SK-N-SH (cell line): ENCODE measurements around the gene FCER2. TPM values are rescaled to one million over a fixed set of nuclear protein-coding genes. Genes with fewer than 3 reads are reported as not detected.

Experiments used
- CTCF ChIA-PET: fragments of 300-600, 350-600 bp; formaldehyde crosslinking; extraction: SDS; loops from one replicate; lab custom pipeline; 2021; lab: Yijun Ruan, JAX
- POLR2A ChIA-PET: fragments of 350-600 bp; sonication (Branson Sonifier 250); formaldehyde crosslinking; extraction: SDS; loops from one replicate; lab custom pipeline; 2020; ENCODE audit warnings: antibody characterized with exemption, inconsistent platforms; lab: Yijun Ruan, JAX
- DNase-seq: peaks from one replicate; pipeline ENCODE4 v3.0.0; 2012
- H2AFZ ChIP-seq: fragments of 200-600 bp; sonication (generic); 2 replicates; pipeline ENCODE4 v1.8.1; 2016; ENCODE audit warnings: antibody characterized with exemption, mild to moderate bottlenecking, low read depth
- H3F3A ChIP-seq: fragments of 200-600 bp; sonication (generic); replicated peaks from 2 replicates; pipeline ENCODE3; 2016; ENCODE audit warnings: antibody characterized with exemption, mild to moderate bottlenecking; ENCODE audit not compliant: insufficient read depth
- H3K27ac ChIP-seq, 2 experiments: fragments of 200-500 bp in 1 of 2; fragments of 200-600 bp in 1 of 2; sonication (Bioruptor generic) in 1 of 2; sonication (generic), shearing (Covaris generic) in 1 of 2; 2 replicates each; pipeline versions ENCODE4 v1.5.1 to v1.6.1; 2014 to 2016; ENCODE audit warnings: low read depth in 2 of 2, inconsistent platforms in 1 of 2, low read length in 1 of 2, mild to moderate bottlenecking in 1 of 2, mixed read lengths in 1 of 2
- H3K27me3 ChIP-seq: fragments of 200-600 bp; sonication (generic), shearing (Covaris generic); 2 replicates; pipeline ENCODE4 v1.6.1; 2016; ENCODE audit warnings: mixed run types; ENCODE audit not compliant: insufficient read depth
- H3K36me3 ChIP-seq, 2 experiments: fragments of 200-500 bp in 1 of 2; fragments of 200-600 bp in 1 of 2; sonication (Bioruptor generic) in 1 of 2; sonication (generic) in 1 of 2; replicated peaks in 1 of 2; 2 replicates each; pipeline versions ENCODE3 to v1.5.1; 2014 to 2016; ENCODE audit warnings: low read length in 1 of 2, mild to moderate bottlenecking in 1 of 2; ENCODE audit not compliant: insufficient read depth in 2 of 2, control insufficient read depth in 1 of 2
- H3K4me1 ChIP-seq, 2 experiments: fragments of 200-500 bp in 1 of 2; fragments of 200-600 bp in 1 of 2; sonication (Bioruptor generic) in 1 of 2; sonication (generic), shearing (Covaris generic) in 1 of 2; 2 replicates each; pipeline versions ENCODE4 v1.5.1 to v1.6.1; 2014 to 2016; ENCODE audit warnings: low read depth in 1 of 2, low read length in 1 of 2, mixed run types in 1 of 2; ENCODE audit not compliant: insufficient read depth in 2 of 2, control insufficient read depth in 1 of 2
- H3K4me2 ChIP-seq: fragments of 200-600 bp; sonication (generic), shearing (Covaris generic); 2 replicates; pipeline ENCODE4 v1.6.1; 2017; ENCODE audit warnings: mixed run types
- H3K4me3 ChIP-seq, 2 experiments: fragments of 200-500 bp in 1 of 2; fragments of 200-600 bp in 1 of 2; sonication (Bioruptor generic) in 1 of 2; sonication (generic), shearing (Covaris generic) in 1 of 2; 2 replicates each; pipeline versions ENCODE4 v1.5.1 to v1.8.1; 2014 to 2016; ENCODE audit warnings: low read depth in 2 of 2, inconsistent platforms in 1 of 2, low read length in 1 of 2, mild to moderate bottlenecking in 1 of 2, mixed read lengths in 1 of 2, moderate library complexity in 1 of 2
- H3K79me2 ChIP-seq: fragments of 200-600 bp; sonication (generic); 2 replicates; pipeline ENCODE4 v1.8.1; 2017; ENCODE audit warnings: mild to moderate bottlenecking; ENCODE audit not compliant: insufficient read depth
- H3K9ac ChIP-seq: fragments of 200-600 bp; sonication (generic); 2 replicates; pipeline ENCODE4 v1.6.1; 2017; ENCODE audit warnings: mixed run types
- H3K9me2 ChIP-seq: fragments of 200-600 bp; sonication (generic); 2 replicates; pipeline ENCODE4 v1.6.1; 2017; ENCODE audit warnings: mixed run types
- H3K9me3 ChIP-seq: fragments of 200-600 bp; sonication (generic); 2 replicates; pipeline ENCODE4 v1.6.1; 2017; ENCODE audit warnings: mixed run types, mild to moderate bottlenecking, moderate library complexity
- H4K20me1 ChIP-seq: fragments of 200-600 bp; sonication (generic); 2 replicates; pipeline ENCODE4 v1.6.1; 2017; ENCODE audit warnings: mild to moderate bottlenecking, mixed run types; ENCODE audit not compliant: insufficient read depth
- ELF1 ChIP-seq: IDR thresholded peaks from 2 replicates; pipeline ENCODE4 v1.4.0; 2012
- FOSL2 ChIP-seq: IDR thresholded peaks from 2 replicates; pipeline ENCODE4 v1.4.0; 2012; ENCODE audit warnings: low read depth, mild to moderate bottlenecking, moderate library complexity, borderline replicate concordance
- FOXM1 ChIP-seq: IDR thresholded peaks from 2 replicates; pipeline ENCODE4 v1.4.0; 2012; ENCODE audit warnings: low read depth, mild to moderate bottlenecking
- GABPA ChIP-seq: IDR thresholded peaks from 2 replicates; pipeline ENCODE4 v1.4.0; 2012; ENCODE audit warnings: low read depth, mild to moderate bottlenecking
- MEF2A ChIP-seq: IDR thresholded peaks from 2 replicates; pipeline ENCODE4 v1.4.0; 2012; ENCODE audit warnings: low read depth, borderline replicate concordance
- MXI1 ChIP-seq: IDR thresholded peaks from 2 replicates; pipeline ENCODE4 v1.6.1; 2012; ENCODE audit warnings: mild to moderate bottlenecking, low read depth, low read length, improper control_type of control experiment
- NRF1 ChIP-seq: IDR thresholded peaks from 2 replicates; pipeline ENCODE4 v1.6.1; 2012; ENCODE audit warnings: low read depth, mild to moderate bottlenecking, low read length
- PBX3 ChIP-seq: IDR thresholded peaks from 2 replicates; pipeline ENCODE4; 2012
- RAD21 ChIP-seq: IDR thresholded peaks from 2 replicates; pipeline ENCODE4 v1.6.1; 2012; ENCODE audit warnings: mild to moderate bottlenecking, low read length
- RCOR1 ChIP-seq: fragments of 150-350 bp; IDR thresholded peaks from 2 replicates; pipeline ENCODE4 v1.6.1; 2017; ENCODE audit warnings: antibody characterized with exemption, low read length
- REST ChIP-seq: IDR thresholded peaks from 2 replicates; pipeline ENCODE4 v1.6.1; 2012; ENCODE audit warnings: mild to moderate bottlenecking, low read depth, low read length, moderate library complexity
- RFX5 ChIP-seq: IDR thresholded peaks from 2 replicates; pipeline ENCODE4 v1.6.1; 2012; ENCODE audit warnings: mild to moderate bottlenecking, improper control_type of control experiment, low read length
- SMC3 ChIP-seq: IDR thresholded peaks from 2 replicates; pipeline ENCODE4 v1.6.1; 2012; ENCODE audit warnings: low read depth, low read length, improper control_type of control experiment
- TAF1 ChIP-seq: IDR thresholded peaks from 2 replicates; pipeline ENCODE4 v1.6.1; 2012; ENCODE audit warnings: low read depth, mild to moderate bottlenecking, low read length, moderate library complexity, borderline replicate concordance
- TEAD4 ChIP-seq: IDR thresholded peaks from 2 replicates; pipeline ENCODE4 v1.4.0; 2012; ENCODE audit warnings: mild to moderate bottlenecking, borderline replicate concordance; ENCODE audit not compliant: insufficient read depth
- USF2 ChIP-seq: fragments of 150-350 bp; IDR thresholded peaks from 2 replicates; pipeline ENCODE4 v1.6.1; 2017; ENCODE audit warnings: antibody characterized with exemption, low read length, low read depth, borderline replicate concordance
- YY1 ChIP-seq: IDR thresholded peaks from 2 replicates; pipeline ENCODE4 v1.4.0; 2012; ENCODE audit warnings: low read depth, mild to moderate bottlenecking
- WGBS: methylation state at CpG from one replicate; pipeline ENCODE4 v1.1.6; 2017; ENCODE audit warnings: low lambda C conversion rate; 5-methylcytosine and 5-hydroxymethylcytosine counted together
- polyA plus RNA-seq, 3 experiments: library from polyadenylated mRNA; depleted of rRNA; stranded (reverse); fragments of >200 nt; gene quantifications; 2 replicates each; pipeline ENCODE4 v1.2.3, GENCODE V29; 2012
- TF ChIP-seq, protein P1 (sequence below): IDR thresholded peaks from 2 replicates; pipeline ENCODE4 v1.4.0; 2012; ENCODE audit warnings: low read depth, borderline replicate concordance
- TF ChIP-seq, protein P2 (sequence below): fragments of 200-600 bp; sonication (generic); IDR thresholded peaks from 2 replicates; pipeline ENCODE4 v1.6.1; 2017; ENCODE audit warnings: antibody characterized with exemption, mild to moderate bottlenecking, moderate library complexity

The FCER2 gene
- polyA plus RNA-seq, 1 of the 3 experiments (the other 2 are of a cell fraction): not detected

DNA sequence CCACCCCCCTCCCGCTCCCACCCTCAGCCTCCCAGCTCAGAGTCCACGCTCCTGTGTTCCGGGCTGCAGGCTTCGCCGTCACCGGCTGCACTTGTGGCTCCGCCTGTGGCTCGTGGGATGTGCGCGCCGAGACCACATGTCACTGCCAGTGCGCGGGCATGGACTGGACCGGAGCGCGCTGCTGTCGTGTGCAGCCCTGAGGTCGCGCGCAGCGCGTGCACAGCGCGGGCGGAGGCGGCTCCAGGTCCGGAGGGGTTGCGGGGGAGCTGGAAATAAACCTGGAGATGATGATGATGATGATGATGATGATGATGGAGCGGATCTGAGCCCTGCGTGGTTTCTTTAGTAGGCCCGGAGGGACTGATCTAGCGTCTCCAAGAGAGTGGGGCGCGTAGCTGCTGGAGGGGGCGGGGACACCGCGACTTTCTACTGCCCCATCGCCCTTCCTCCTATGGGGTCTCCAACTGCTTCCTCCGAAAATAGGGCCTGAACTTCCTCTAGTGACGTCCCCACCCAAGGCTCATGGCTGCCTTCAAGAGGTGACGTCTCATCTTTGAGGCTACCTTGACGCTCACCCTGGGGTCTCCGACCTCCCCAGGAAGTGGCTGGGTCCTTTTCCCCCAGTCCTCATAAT, 31.7 kb downstream of the FCER2 start:
- no peak overlapping the region for H3K4me3 ChIP-seq
- no peak overlapping the region for H3K4me2 ChIP-seq
- no peak overlapping the region for H2AFZ ChIP-seq
- no peaks in the 10 kb centered on the region for H3F3A ChIP-seq
- POLR2A ChIA-PET: no interaction called here
- no peaks in the 10 kb centered on the region for H4K20me1 ChIP-seq
- TF ChIP-seq RAD21: no peak
- no peak for TF ChIP-seq REST
- TF ChIP-seq TEAD4: no peak
- TF ChIP-seq USF2: no peak
- TF ChIP-seq SMC3: no peak
- TF ChIP-seq RCOR1: no peak
- TF ChIP-seq MXI1: no peak
- no peak for TF ChIP-seq ELF1
- no peak for TF ChIP-seq NRF1
- TF ChIP-seq MEF2A: no peak
- no peak for TF ChIP-seq RFX5
- TF ChIP-seq GABPA: no peak
- no peak for TF ChIP-seq PBX3
- TF ChIP-seq, protein P1, sequence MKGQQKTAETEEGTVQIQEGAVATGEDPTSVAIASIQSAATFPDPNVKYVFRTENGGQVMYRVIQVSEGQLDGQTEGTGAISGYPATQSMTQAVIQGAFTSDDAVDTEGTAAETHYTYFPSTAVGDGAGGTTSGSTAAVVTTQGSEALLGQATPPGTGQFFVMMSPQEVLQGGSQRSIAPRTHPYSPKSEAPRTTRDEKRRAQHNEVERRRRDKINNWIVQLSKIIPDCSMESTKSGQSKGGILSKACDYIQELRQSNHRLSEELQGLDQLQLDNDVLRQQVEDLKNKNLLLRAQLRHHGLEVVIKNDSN: no peak
- TF ChIP-seq YY1: no peak
- no peak for TF ChIP-seq TAF1
- no peak for TF ChIP-seq FOSL2
- TF ChIP-seq FOXM1: no peak
- TF ChIP-seq, protein P2, sequence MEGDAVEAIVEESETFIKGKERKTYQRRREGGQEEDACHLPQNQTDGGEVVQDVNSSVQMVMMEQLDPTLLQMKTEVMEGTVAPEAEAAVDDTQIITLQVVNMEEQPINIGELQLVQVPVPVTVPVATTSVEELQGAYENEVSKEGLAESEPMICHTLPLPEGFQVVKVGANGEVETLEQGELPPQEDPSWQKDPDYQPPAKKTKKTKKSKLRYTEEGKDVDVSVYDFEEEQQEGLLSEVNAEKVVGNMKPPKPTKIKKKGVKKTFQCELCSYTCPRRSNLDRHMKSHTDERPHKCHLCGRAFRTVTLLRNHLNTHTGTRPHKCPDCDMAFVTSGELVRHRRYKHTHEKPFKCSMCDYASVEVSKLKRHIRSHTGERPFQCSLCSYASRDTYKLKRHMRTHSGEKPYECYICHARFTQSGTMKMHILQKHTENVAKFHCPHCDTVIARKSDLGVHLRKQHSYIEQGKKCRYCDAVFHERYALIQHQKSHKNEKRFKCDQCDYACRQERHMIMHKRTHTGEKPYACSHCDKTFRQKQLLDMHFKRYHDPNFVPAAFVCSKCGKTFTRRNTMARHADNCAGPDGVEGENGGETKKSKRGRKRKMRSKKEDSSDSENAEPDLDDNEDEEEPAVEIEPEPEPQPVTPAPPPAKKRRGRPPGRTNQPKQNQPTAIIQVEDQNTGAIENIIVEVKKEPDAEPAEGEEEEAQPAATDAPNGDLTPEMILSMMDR: no peak
- H3K36me3 ChIP-seq: no peaks in the 10 kb centered on the region
- 4% methylated on average over 20 of the region's 43 CpGs for WGBS
- no peak overlapping the region for H3K9ac ChIP-seq
- DNase-seq: no peak
- no peaks in the 10 kb centered on the region for H3K79me2 ChIP-seq
- no peak overlapping the region for H3K27ac ChIP-seq
- H3K9me2 ChIP-seq: no peaks in the 10 kb centered on the region
- H3K27me3 ChIP-seq: peaks cover 55% of the 10 kb centered on the region
- no peaks in the 10 kb centered on the region for H3K9me3 ChIP-seq
- CTCF ChIA-PET: interaction anchor here (0.6 to 4.3 kb wide), 6 partner anchors 11 to 635 kb away, joined by 3 to 16 read pairs (median 4); partner anchors contain the start of gene TRAPPC5
- no peaks in the 10 kb centered on the region for H3K4me1 ChIP-seq
